Activated CD8-positive, alpha-beta memory T cell treated with anti-CD3 and anti-CD28 coated beads, Interleukin-2, amount 50 U/mL, for 1 hour (primary cell): ENCODE results near the gene LRRC57.
"Not testable (repeated sequence)": the region's sequence is repeated elsewhere in the genome, so short reads cannot be mapped to it uniquely, and the experiment has no call there.

Experiments
- DNase-seq: peaks from one replicate; pipeline ENCODE4 v3.0.0-alpha.2; 2020; ENCODE audit errors: extremely low read depth

The LRRC57 gene

GRCh38 chr15:42548249-42549031, at the start of gene LRRC57, which contains the start of gene HAUS2:
TSS of gene LRRC57 (minus strand) at chr15:42548793. CDS start at chr15:42548434, 359 bp downstream.
TSS of gene HAUS2 (plus strand) at chr15:42548838. CDS start at chr15:42548873, 35 bp downstream.
- peak; percentile 58 for DNase-seq

- no peak for DNase-seq
Observed at GRCh38 chr15:42595626-42596240, 47.1 kb upstream of the LRRC57 start.

- no peak for DNase-seq
Observed at GRCh38 chr15:42594095-42594494, 45.5 kb upstream of the LRRC57 start.

GRCh38 chr15:42593143-42593542, 44.5 kb upstream of the LRRC57 start:
- no peak for DNase-seq

GRCh38 chr15:42592716-42593115, 44.1 kb upstream of the LRRC57 start:
- DNase-seq: no peak

GRCh38 chr15:42591238-42591934, 42.8 kb upstream of the LRRC57 start:
- DNase-seq: no peak

GRCh38 chr15:42590619-42591237, 42.1 kb upstream of the LRRC57 start:
- DNase-seq: no peak

- DNase-seq: no peak
Observed at GRCh38 chr15:42584031-42584765, 35.6 kb upstream of the LRRC57 start.

GRCh38 chr15:42582569-42583375, 34.2 kb upstream of the LRRC57 start:
- no peak for DNase-seq

- DNase-seq: peak; percentile 39
Observed at GRCh38 chr15:42581272-42581730, 32.7 kb upstream of the LRRC57 start.

GRCh38 chr15:42578984-42579537, 30.5 kb upstream of the LRRC57 start:
- DNase-seq: no peak

- DNase-seq: no peak
Observed at GRCh38 chr15:42577514-42578031, 29.0 kb upstream of the LRRC57 start.

- DNase-seq: no peak
Observed at GRCh38 chr15:42576776-42577175, 28.2 kb upstream of the LRRC57 start.

- no peak for DNase-seq
Observed at GRCh38 chr15:42576040-42576594, 27.5 kb upstream of the LRRC57 start.

GRCh38 chr15:42575188-42576039, 26.8 kb upstream of the LRRC57 start, which contains the start of gene STARD9:
TSS of gene STARD9 (plus strand) at chr15:42575606. CDS start at chr15:42575716, 110 bp downstream.
- DNase-seq: peak; percentile 75

- no peak for DNase-seq
Observed at GRCh38 chr15:42558739-42559138, 10.1 kb upstream of the LRRC57 start.

GRCh38 chr15:42556550-42557207, 8.1 kb upstream of the LRRC57 start:
- not testable (repeated sequence) for DNase-seq

GRCh38 chr15:42553554-42553953, 5.0 kb upstream of the LRRC57 start:
- DNase-seq: no peak
